ENCODE results near the gene ASB5.

- TF ChIP-seq CTCF (IDR thresholded peaks at IDR 0.05) (no peak), POLR2A (IDR thresholded peaks at IDR 0.05) (no peak)
Measured at GRCh38 chr4:176288020-176288419, 19.0 kb upstream of the ASB5 start.

All from adrenal gland (tissue), 5 donors.